Cortex of kidney (tissue), 1 donor: ENCODE measurements around the gene CFAP43.

Experiments
- DNase-seq: peaks from one replicate; lab custom pipeline; 2025; lab: John Stamatoyannopoulos, UW

CFAP43 gene

GRCh38 chr10:104098358-104098925 is 133.7 kb downstream of the CFAP43 start:
- no peak for DNase-seq

- no peak for DNase-seq
Measured at GRCh38 chr10:104096692-104097091, 135.5 kb downstream of the CFAP43 start.

GRCh38 chr10:104092749-104093148 is 139.4 kb downstream of the CFAP43 start:
- no peak for DNase-seq

GRCh38 chr10:104090611-104091010 is 141.6 kb downstream of the CFAP43 start:
- no peak for DNase-seq

- DNase-seq = no peak
Measured at GRCh38 chr10:104089621-104090020, 142.5 kb downstream of the CFAP43 start.

GRCh38 chr10:104088239-104088638 is 143.9 kb downstream of the CFAP43 start:
- DNase-seq = no peak

- DNase-seq = no peak
Measured at GRCh38 chr10:104085801-104086400, 146.3 kb downstream of the CFAP43 start, which contains the start of gene COL17A1. Gene COL17A1, minus strand, starts transcription at chr10:104085880. Its CDS starts 5,207 bp downstream, at chr10:104080673.

- DNase-seq = no peak
Measured at GRCh38 chr10:104084482-104085142, 147.6 kb downstream of the CFAP43 start.

GRCh38 chr10:104081998-104082397 is 150.2 kb downstream of the CFAP43 start:
- no peak for DNase-seq

- no peak for DNase-seq
Measured at GRCh38 chr10:104080762-104081161, 151.4 kb downstream of the CFAP43 start.
